Psoas muscle (tissue), 8 donors: ENCODE measurements around the gene NKX2-1. TPM values are rescaled to one million over a fixed set of nuclear protein-coding genes. Genes with fewer than 3 reads are reported as not detected.

Source experiments
- ATAC-seq, 4 donors: fragments of 200-7000 bp; cut with Tn5 transposase; one replicate each; pipeline ENCODE4 v1.9.1; 2020; ENCODE audit warnings: moderate library complexity in 3 of 4, mild to moderate bottlenecking in 2 of 4
- DNase-seq, 2 donors: peaks; one replicate each; pipeline ENCODE4 v3.0.0-alpha.2; 2020
- H3K27ac ChIP-seq: fragments of 200-600 bp; one replicate; pipeline ENCODE4 v1.8.0; 2022
- H3K27me3 ChIP-seq, 3 donors: fragments of 200-600 bp in 1 of 3; one replicate each; pipeline versions ENCODE4 v1.6.1 to v1.8.0; 2013 to 2022; ENCODE audit warnings: low read length in 2 of 3, mild to moderate bottlenecking in 2 of 3, moderate library complexity in 1 of 3; ENCODE audit not compliant: insufficient read depth in 3 of 3
- H3K36me3 ChIP-seq, 2 donors: fragments of 200-600 bp in 1 of 2; one replicate each; pipeline versions ENCODE4 v1.6.1 to v1.8.0; 2013 to 2022; ENCODE audit warnings: low read depth in 1 of 2, mild to moderate bottlenecking in 1 of 2, moderate library complexity in 1 of 2; ENCODE audit not compliant: insufficient read depth in 1 of 2
- H3K4me1 ChIP-seq: fragments of 200-600 bp; one replicate; pipeline ENCODE4 v1.8.0; 2022
- H3K4me3 ChIP-seq: fragments of 200-600 bp; one replicate; pipeline ENCODE4 v1.8.0; 2022; ENCODE audit warnings: mild to moderate bottlenecking
- H3K9me3 ChIP-seq: fragments of 200-600 bp; one replicate; pipeline ENCODE4 v1.8.0; 2022
- CTCF ChIP-seq: fragments of 200-600 bp; IDR thresholded peaks from one replicate; pipeline ENCODE4 v1.8.0; 2022; ENCODE audit warnings: antibody characterized with exemption
- WGBS, 3 donors: extraction: QIAGEN DNeasy Blood & Tissue Kit; methylation state at CpG; one replicate each; pipeline versions ENCODE4 v1.1.6 to v1.1.7; 2013; 5-methylcytosine and 5-hydroxymethylcytosine counted together
- intact Hi-C, 2 donors: fragments of 100-400 bp; cut with DNase I; formaldehyde crosslinking; loops; one replicate each; pipeline versions ENCODE4 v1.11.0 to v1.14.2; 2022
- polyA plus RNA-seq, 3 donors: library from polyadenylated mRNA; stranded (reverse); fragments of 200-250 nt; gene quantifications; one replicate each; pipeline ENCODE4 v1.2.3, GENCODE V29; 2013
- total RNA-seq, 4 donors: library from RNA; stranded (reverse); fragmentation: NEBNext Ultra II Directional in 2 of 4; extraction: Animal tissue kit (Norgen Biotek cat#: 25700) in 2 of 4; gene quantifications; one replicate each; pipeline versions ENCODE4 v1.2.1 to v1.2.4, GENCODE V29; 2021 to 2023
- donor health status: healthy with polysubstance abuse.
- donor health status: DM: no; HTN: no; CAD: no; lungs with moderate emphysema.
- donor health status: Bipolar disorder and iron deficiency.
- donor health status: healthy.
- donor health status: DM: yes; HTN: yes; CAD: no.
- donor health status: DM: no; HTN: no; CAD: no.
- donor health status: DM: no; HTN: no; CAD: no.
- donor health status: DM: yes; HTN: yes; CAD: no.

NKX2-1 gene
- total and polyA plus RNA-seq, 7 donors = not detected

- H3K36me3 ChIP-seq = no peaks in the 10 kb centered on the region
- TF ChIP-seq CTCF = no peak
- no peaks in the 10 kb centered on the region for H3K9me3 ChIP-seq
- peaks cover 3 to 84% (median 18%) of the 10 kb centered on the region in 3 donors for H3K27me3 ChIP-seq
- no peak for DNase-seq
- no peaks in the 10 kb centered on the region for H3K4me1 ChIP-seq
- H3K27ac ChIP-seq = no peak overlapping the region
- 52 to 64% (median 60%) methylated on average over 4 of the region's 4 CpGs for WGBS, 3 donors
- H3K4me3 ChIP-seq = no peak overlapping the region
- no peak for ATAC-seq
- intact Hi-C loops = no loop called here
Measured at GRCh38 chr14:36496346-36496745, 23.7 kb downstream of the NKX2-1 start.

DNA sequence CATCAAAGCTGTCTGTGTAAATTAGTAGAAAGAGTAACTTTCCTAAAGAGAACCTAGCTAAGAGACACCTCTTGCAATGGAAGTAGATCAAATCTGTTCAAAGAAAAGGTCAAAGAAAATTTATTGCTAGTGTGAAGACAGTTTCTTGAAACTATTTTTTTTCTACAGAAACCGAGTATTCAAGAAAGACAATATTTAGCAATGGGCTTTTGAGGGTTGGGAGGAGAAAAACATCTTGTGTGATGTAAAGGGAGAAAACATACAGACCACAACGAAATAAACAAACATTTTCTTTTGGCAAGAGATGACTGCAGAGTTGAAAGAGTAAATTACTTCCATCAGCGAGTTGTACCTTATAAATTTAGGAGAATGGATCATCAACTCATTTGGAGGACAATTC is 24.4 kb downstream of the NKX2-1 start:
- intact Hi-C loops = no loop called here

DNA sequence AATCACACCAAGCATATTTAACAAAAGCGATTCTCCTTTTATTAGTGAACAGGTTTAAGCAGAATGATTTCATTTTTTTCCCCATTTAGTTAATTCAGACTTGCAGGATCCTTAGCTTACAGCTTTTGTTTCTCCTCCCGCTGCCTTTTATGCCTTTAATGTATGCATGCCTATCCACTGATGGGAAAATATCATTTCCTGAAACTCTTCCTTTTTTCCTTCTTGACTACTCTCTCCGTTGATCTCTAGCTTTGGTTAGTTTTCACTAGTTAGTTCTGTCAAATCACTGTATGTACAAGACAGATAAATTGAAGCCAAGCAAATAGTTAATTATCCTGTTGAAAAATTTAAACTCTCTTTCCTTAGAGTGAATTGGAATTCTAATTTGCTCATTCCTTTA is 26.3 kb downstream of the NKX2-1 start:
- no peak for DNase-seq
- H3K9me3 ChIP-seq = no peaks in the 10 kb centered on the region
- no peak for TF ChIP-seq CTCF
- no peak overlapping the region for H3K27ac ChIP-seq
- H3K27me3 ChIP-seq = peaks cover 5 to 63% (median 15%) of the 10 kb centered on the region in 3 donors
- H3K36me3 ChIP-seq = no peaks in the 10 kb centered on the region
- no peak for ATAC-seq
- whole genome bisulfite sequencing, 3 donors = 11 to 21% (median 13%) methylated on average over 3 of the region's 3 CpGs
- no peak overlapping the region for H3K4me3 ChIP-seq
- H3K4me1 ChIP-seq = no peaks in the 10 kb centered on the region
- intact Hi-C loops = no loop called here

More for the DNA sequence above, 24.4 kb downstream of the NKX2-1 start:
- ATAC-seq (no peak), DNase-seq (no peak)
- no peaks in the 10 kb centered on the region for H3K9me3 ChIP-seq
- WGBS, 3 donors = 3 to 11% (median 6%) methylated on average over 3 of the region's 3 CpGs
- H3K27ac ChIP-seq = no peak overlapping the region
- H3K27me3 ChIP-seq = peaks cover 3 to 77% (median 18%) of the 10 kb centered on the region in 3 donors
- H3K36me3 ChIP-seq = no peaks in the 10 kb centered on the region
- H3K4me1 ChIP-seq = no peaks in the 10 kb centered on the region
- TF ChIP-seq CTCF = no peak
- H3K4me3 ChIP-seq = no peak overlapping the region

- H3K4me1 ChIP-seq = no peaks in the 10 kb centered on the region
- H3K36me3 ChIP-seq = no peaks in the 10 kb centered on the region
- intact Hi-C loops = no loop called here
- WGBS, 3 donors = 65 to 79% (median 75%) methylated on average over 2 of the region's 2 CpGs
- H3K4me3 ChIP-seq = no peak overlapping the region
- no peak for DNase-seq
- H3K9me3 ChIP-seq = no peaks in the 10 kb centered on the region
- peaks cover 4 to 15% (median 5%) of the 10 kb centered on the region in 3 donors for H3K27me3 ChIP-seq
- no peak overlapping the region for H3K27ac ChIP-seq
- no peak for ATAC-seq
- TF ChIP-seq CTCF = no peak
Measured at GRCh38 chr14:36485773-36486172, 34.3 kb downstream of the NKX2-1 start.

DNA sequence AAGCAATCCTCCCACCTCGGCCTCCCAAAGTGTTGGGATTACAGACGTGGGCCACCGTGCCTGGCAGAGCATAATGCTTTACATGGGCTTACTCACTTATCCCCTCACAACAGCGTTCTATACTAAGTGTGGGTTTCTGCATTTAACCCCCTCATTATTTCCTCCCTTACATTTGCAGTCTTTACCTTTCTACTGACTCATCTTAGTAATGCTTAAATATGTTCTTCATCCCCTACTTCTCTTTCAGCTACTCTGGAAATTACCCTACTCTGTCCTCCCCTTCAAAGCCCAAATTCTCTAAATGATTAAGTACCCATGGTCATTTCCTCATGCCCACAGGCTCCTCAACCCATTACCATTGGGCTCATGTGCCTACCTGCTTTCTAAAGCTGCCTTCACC is 40.7 kb downstream of the NKX2-1 start:
- DNase-seq (no peak), ATAC-seq (no peak)
- H3K36me3 ChIP-seq = no peaks in the 10 kb centered on the region
- no peaks in the 10 kb centered on the region for H3K27me3 ChIP-seq
- H3K4me1 ChIP-seq = no peaks in the 10 kb centered on the region
- no peak overlapping the region for H3K4me3 ChIP-seq
- H3K9me3 ChIP-seq = no peaks in the 10 kb centered on the region
- no peak for TF ChIP-seq CTCF
- H3K27ac ChIP-seq = no peak overlapping the region
- intact Hi-C loops = no loop called here
- 74 to 77% (median 76%) methylated on average over 4 of the region's 4 CpGs for WGBS, 3 donors
